CD8-positive, alpha-beta memory T cell (primary cell): Measurements from ENCODE around the gene CCDC92. TPM values are rescaled to one million over a fixed set of nuclear protein-coding genes. Genes with fewer than 3 reads are reported as not detected.

Source experiments
- CTCF ChIA-PET: fragments of 350-600 bp; sonication (Branson Sonifier 250); formaldehyde crosslinking; loops from one replicate; lab custom pipeline; 2021; ENCODE audit warnings: antibody characterized with exemption; lab: Charles Lee
- POLR2A ChIA-PET: fragments of 350-600 bp; sonication (Branson Sonifier 250); formaldehyde crosslinking; loops from one replicate; lab custom pipeline; 2021; ENCODE audit warnings: antibody characterized with exemption; lab: Charles Lee
- DNase-seq, 5 donors: peaks; one replicate each; pipeline versions ENCODE4 v3.0.0 to v3.0.0-alpha.2; 2020 to 2022; ENCODE audit warnings: mixed read lengths in 1 of 5
- H3K27ac ChIP-seq: one replicate; pipeline ENCODE4 v1.7.0; 2013; ENCODE audit warnings: low read depth, mild to moderate bottlenecking, low read length, moderate library complexity
- H3K27me3 ChIP-seq: 2 replicates; pipeline ENCODE4 v1.7.0; 2013; ENCODE audit warnings: low read length, mild to moderate bottlenecking; ENCODE audit not compliant: insufficient read depth, poor library complexity, severe bottlenecking
- H3K36me3 ChIP-seq: 2 replicates; pipeline ENCODE4 v1.7.0; 2013; ENCODE audit warnings: mild to moderate bottlenecking, low read length, moderate library complexity; ENCODE audit not compliant: insufficient read depth
- H3K4me1 ChIP-seq: 2 replicates; pipeline ENCODE4 v1.7.0; 2013; ENCODE audit warnings: mild to moderate bottlenecking, low read length, moderate library complexity; ENCODE audit not compliant: insufficient read depth
- H3K4me3 ChIP-seq: 2 replicates; pipeline ENCODE4 v1.7.0; 2013; ENCODE audit warnings: mild to moderate bottlenecking, low read length
- H3K9me3 ChIP-seq: 2 replicates; pipeline ENCODE4 v1.7.0; 2013; ENCODE audit warnings: mild to moderate bottlenecking, low read length
- H3K27ac Mint-ChIP-seq, 8 donors: one replicate each; pipeline ENCODE4 v1.8.0; 2020 to 2021; ENCODE audit warnings: mixed read lengths in 8 of 8, mild to moderate bottlenecking in 6 of 8, inconsistent platforms in 3 of 8, moderate library complexity in 3 of 8
- H3K27me3 Mint-ChIP-seq, 2 donors: one replicate each; pipeline ENCODE4 v1.8.0; 2020 to 2021; ENCODE audit warnings: mixed read lengths in 2 of 2, mild to moderate bottlenecking in 1 of 2, moderate library complexity in 1 of 2
- H3K36me3 Mint-ChIP-seq, 3 donors: one replicate each; pipeline ENCODE4 v1.8.0; 2020 to 2021; ENCODE audit warnings: mixed read lengths in 3 of 3, inconsistent platforms in 1 of 3, mild to moderate bottlenecking in 1 of 3
- H3K4me1 Mint-ChIP-seq, 3 donors: one replicate each; pipeline ENCODE4 v1.8.0; 2020 to 2021; ENCODE audit warnings: mixed read lengths in 3 of 3, inconsistent platforms in 1 of 3, mild to moderate bottlenecking in 1 of 3
- H3K4me3 Mint-ChIP-seq, 7 donors: one replicate each; pipeline ENCODE4 v1.8.0; 2020 to 2021; ENCODE audit warnings: mixed read lengths in 7 of 7, mild to moderate bottlenecking in 6 of 7, moderate library complexity in 4 of 7, inconsistent platforms in 2 of 7
- H3K9me3 Mint-ChIP-seq, 5 donors: one replicate each; pipeline ENCODE4 v1.8.0; 2020 to 2022; ENCODE audit warnings: mixed read lengths in 5 of 5, mild to moderate bottlenecking in 3 of 5, moderate library complexity in 2 of 5, inconsistent platforms in 1 of 5
- polyA plus RNA-seq: library from polyadenylated mRNA; unstranded; fragments of 300-500 nt; fragmentation: Illumina TruSeq; gene quantifications from one replicate; pipeline ENCODE4 v1.2.3, GENCODE V29; 2021
- total RNA-seq, 2 experiments: library from RNA; stranded (reverse); gene quantifications; one replicate each; pipeline ENCODE4 v1.2.3, GENCODE V29; 2021

CCDC92 gene
- total and polyA plus RNA-seq, 3 experiments from 2014 or later: 10.2 to 48.9 (median 12.9) TPM

DNA sequence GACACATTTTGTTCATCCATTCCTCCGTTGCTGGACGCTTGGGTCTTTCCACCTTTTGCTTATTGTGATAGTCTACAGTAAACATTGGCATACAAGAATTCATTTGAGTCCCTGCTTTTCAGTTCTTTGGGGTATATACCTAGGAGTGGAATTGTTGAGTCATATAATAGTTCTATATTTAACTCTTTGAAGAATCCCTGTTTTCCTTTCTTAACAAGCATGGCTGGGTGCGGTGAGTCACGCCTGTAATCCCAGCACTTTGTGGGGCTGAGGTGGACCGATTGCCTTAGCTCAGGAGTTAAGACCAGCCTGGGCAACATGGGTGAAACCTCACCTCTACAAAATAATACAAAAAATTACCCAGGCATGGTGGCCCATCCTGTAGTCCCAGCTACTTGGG is 75.4 kb downstream of the CCDC92 start:
- Mint-ChIP-seq H3K9me3 (no peaks in the 10 kb centered on the region), H3K36me3 (no peaks in the 10 kb centered on the region)

DNA sequence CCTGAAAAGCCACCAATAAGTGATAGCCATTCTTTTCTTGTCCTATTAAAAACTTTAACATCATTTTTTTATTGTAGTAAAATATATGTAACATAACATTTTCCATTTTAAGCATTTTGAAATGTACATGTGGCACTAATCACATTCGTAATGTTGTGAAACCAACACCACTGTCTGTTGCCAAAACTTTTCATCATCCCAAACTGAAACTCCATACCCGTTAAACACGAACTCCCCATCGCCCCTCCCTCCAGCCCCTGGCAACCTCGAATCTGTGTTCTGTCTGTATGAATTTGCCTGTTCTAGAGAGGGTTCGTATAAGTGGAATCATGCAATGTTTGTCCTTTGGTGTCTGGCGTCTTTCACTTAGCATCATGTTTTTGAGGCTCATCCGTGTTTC is 75.9 kb downstream of the CCDC92 start:
- ChIA-PET CTCF (no interaction called here), POLR2A (no interaction called here)
- H3K27me3 ChIP-seq: no peaks in the 10 kb centered on the region
- no peaks in the 10 kb centered on the region for H3K4me1 ChIP-seq
- no peaks in the 10 kb centered on the region for H3K9me3 ChIP-seq
- DNase-seq: no peak
- Mint-ChIP-seq H3K9me3 (no peaks in the 10 kb centered on the region), H3K4me3 (no peak overlapping the region), H3K27me3 (peaks cover 6 to 31% of the 10 kb centered on the region in 2 donors), H3K4me1 (no peaks in the 10 kb centered on the region), H3K27ac (no peak overlapping the region), H3K36me3 (no peaks in the 10 kb centered on the region)
- H3K27ac ChIP-seq: no peak overlapping the region
- no peaks in the 10 kb centered on the region for H3K36me3 ChIP-seq
- no peak overlapping the region for H3K4me3 ChIP-seq

More for the DNA sequence above, 75.4 kb downstream of the CCDC92 start:
- ChIA-PET POLR2A (no interaction called here), CTCF (interaction anchor here (1.0 kb wide), 1 partner anchor 85 kb away, joined by 3 read pairs; no protein-coding TSS in a partner anchor)
- Histone ChIP-seq H3K36me3 (no peaks in the 10 kb centered on the region), H3K4me3 (no peak overlapping the region), H3K27ac (no peak overlapping the region), H3K9me3 (no peaks in the 10 kb centered on the region), H3K4me1 (no peaks in the 10 kb centered on the region), H3K27me3 (no peaks in the 10 kb centered on the region)
- no peak overlapping the region for H3K27ac Mint-ChIP-seq
- no peak overlapping the region for H3K4me3 Mint-ChIP-seq
- no peaks in the 10 kb centered on the region for H3K4me1 Mint-ChIP-seq
- no peak for DNase-seq
- peaks cover 6 to 30% of the 10 kb centered on the region in 2 donors for H3K27me3 Mint-ChIP-seq

DNA sequence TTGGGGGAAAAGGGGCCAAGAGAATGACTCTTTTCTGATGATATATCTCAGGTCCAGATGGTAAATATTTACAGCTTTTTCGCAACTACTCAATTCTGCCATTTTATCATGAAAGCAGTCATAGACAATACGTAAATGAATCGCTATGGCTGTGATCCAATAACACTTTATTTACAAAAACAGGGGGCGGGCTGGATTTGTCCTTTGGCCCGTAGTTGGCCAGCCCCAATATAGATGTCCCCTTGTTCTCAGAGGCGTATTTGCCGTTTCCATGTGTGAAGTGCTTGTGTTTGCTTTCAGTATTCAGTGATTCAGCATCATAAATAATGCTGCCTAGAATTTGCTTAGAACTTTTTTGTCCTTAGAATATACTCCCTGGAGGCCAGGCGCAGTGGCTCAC is 77.2 kb downstream of the CCDC92 start:
- no peak overlapping the region for H3K27ac ChIP-seq
- Mint-ChIP-seq H3K4me3 (no peak overlapping the region), H3K9me3 (no peaks in the 10 kb centered on the region), H3K27me3 (peaks cover 8 to 35% of the 10 kb centered on the region in 2 donors), H3K36me3 (no peaks in the 10 kb centered on the region), H3K4me1 (no peaks in the 10 kb centered on the region), H3K27ac (no peak overlapping the region)
- no peaks in the 10 kb centered on the region for H3K4me1 ChIP-seq
- no peak for DNase-seq
- no peaks in the 10 kb centered on the region for H3K36me3 ChIP-seq
- CTCF ChIA-PET: interaction anchor here (0.9 to 1.8 kb wide), 2 partner anchors 10 to 89 kb away, joined by 4 read pairs; no protein-coding TSS in a partner anchor
- H3K4me3 ChIP-seq: no peak overlapping the region
- H3K27me3 ChIP-seq: no peaks in the 10 kb centered on the region
- POLR2A ChIA-PET: no interaction called here
- no peaks in the 10 kb centered on the region for H3K9me3 ChIP-seq

DNA sequence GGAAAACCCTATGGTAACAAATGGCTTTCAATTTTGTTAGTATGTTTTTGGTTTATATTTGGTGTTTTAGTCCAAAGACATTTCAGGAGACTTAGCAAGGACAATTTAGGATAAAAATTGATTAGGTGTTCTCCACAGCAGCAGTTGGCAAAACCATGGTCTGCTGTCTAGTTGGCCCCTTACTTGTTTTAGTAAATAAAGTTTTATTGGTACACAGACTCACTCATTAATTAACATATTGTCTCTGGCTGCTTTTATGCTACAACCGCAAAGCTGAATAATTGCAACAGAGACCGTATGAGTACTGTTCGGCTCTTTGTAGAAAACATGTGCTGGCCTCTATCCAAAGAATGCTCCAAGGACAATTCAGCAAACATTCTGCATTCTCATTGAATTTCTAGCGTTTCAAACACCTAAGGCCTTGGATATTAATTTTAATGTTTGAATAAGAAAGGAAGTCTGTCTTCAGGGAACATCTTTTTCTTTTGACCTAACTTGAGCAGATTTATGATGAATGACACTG is 77.7 kb downstream of the CCDC92 start:
- H3K27ac Mint-ChIP-seq: no peak overlapping the region
- Histone ChIP-seq H3K4me1 (no peaks in the 10 kb centered on the region), H3K27me3 (no peaks in the 10 kb centered on the region), H3K9me3 (no peaks in the 10 kb centered on the region), H3K27ac (no peak overlapping the region), H3K36me3 (no peaks in the 10 kb centered on the region), H3K4me3 (no peak overlapping the region)
- H3K4me1 Mint-ChIP-seq: no peaks in the 10 kb centered on the region
- no peak for DNase-seq
- no peaks in the 10 kb centered on the region for H3K9me3 Mint-ChIP-seq
- ChIA-PET CTCF (interaction anchor here (0.9 to 1.8 kb wide), 2 partner anchors 10 to 89 kb away, joined by 4 read pairs; no protein-coding TSS in a partner anchor), POLR2A (no interaction called here)
- peaks cover 8 to 34% of the 10 kb centered on the region in 2 donors for H3K27me3 Mint-ChIP-seq
- H3K4me3 Mint-ChIP-seq: no peak overlapping the region
- H3K36me3 Mint-ChIP-seq: no peaks in the 10 kb centered on the region

DNA sequence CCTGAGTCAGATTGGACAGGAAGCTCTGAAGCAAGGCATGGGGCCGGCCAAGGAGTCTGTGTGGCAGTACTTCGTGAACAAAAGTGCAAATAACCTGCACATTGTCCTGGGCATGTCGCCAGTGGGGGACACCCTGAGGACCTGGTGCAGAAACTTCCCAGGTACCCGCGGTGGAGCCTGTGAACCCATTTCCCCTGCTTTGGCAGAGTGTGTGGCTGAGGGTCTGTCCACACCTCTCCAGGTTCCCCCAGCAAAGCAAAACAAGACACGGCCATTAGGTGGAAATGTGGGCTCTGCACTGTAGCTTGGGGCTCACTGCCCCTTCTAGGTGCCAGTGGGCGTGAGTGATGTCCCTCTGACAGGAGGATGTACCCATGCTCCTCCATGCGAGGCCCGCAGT is 79.4 kb downstream of the CCDC92 start:
- H3K9me3 Mint-ChIP-seq: no peaks in the 10 kb centered on the region
- H3K27me3 Mint-ChIP-seq: peaks cover 7 to 31% of the 10 kb centered on the region in 2 donors
- no peak overlapping the region for H3K27ac Mint-ChIP-seq
- Histone ChIP-seq H3K27ac (no peak overlapping the region), H3K4me1 (no peaks in the 10 kb centered on the region), H3K9me3 (no peaks in the 10 kb centered on the region), H3K4me3 (no peak overlapping the region), H3K27me3 (no peaks in the 10 kb centered on the region), H3K36me3 (no peaks in the 10 kb centered on the region)
- H3K36me3 Mint-ChIP-seq: no peaks in the 10 kb centered on the region
- no peaks in the 10 kb centered on the region for H3K4me1 Mint-ChIP-seq
- DNase-seq: no peak
- ChIA-PET CTCF (no interaction called here), POLR2A (no interaction called here)
- no peak overlapping the region for H3K4me3 Mint-ChIP-seq

DNA sequence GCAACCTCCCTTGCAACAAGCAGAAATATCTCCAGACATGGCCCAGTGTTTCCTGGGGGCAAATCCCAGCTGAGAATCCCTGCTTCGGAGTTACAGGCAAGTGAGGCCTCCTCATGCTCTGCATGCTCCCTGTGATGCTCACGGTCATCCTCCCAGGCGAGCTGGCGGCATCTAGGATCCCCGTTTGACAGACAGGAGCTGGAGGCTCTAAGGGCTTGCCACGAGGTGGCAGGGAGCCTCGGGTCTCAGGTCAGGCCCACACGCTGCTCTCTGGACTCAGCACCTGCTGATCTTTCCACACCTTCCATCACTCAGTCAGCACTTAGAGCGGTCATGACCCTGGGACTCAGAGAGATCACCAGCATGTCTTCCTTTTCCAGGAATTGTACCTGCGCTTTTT is 79.8 kb downstream of the CCDC92 start:
- Mint-ChIP-seq H3K9me3 (no peaks in the 10 kb centered on the region), H3K27me3 (peaks cover 7 to 31% of the 10 kb centered on the region in 2 donors), H3K27ac (no peak overlapping the region), H3K4me1 (no peaks in the 10 kb centered on the region), H3K4me3 (no peak overlapping the region), H3K36me3 (no peaks in the 10 kb centered on the region)
- Histone ChIP-seq H3K4me1 (no peaks in the 10 kb centered on the region), H3K27ac (no peak overlapping the region), H3K4me3 (no peak overlapping the region), H3K36me3 (no peaks in the 10 kb centered on the region), H3K27me3 (no peaks in the 10 kb centered on the region), H3K9me3 (no peaks in the 10 kb centered on the region)
- CTCF ChIA-PET: no interaction called here
- no peak for DNase-seq
- POLR2A ChIA-PET: no interaction called here

DNA sequence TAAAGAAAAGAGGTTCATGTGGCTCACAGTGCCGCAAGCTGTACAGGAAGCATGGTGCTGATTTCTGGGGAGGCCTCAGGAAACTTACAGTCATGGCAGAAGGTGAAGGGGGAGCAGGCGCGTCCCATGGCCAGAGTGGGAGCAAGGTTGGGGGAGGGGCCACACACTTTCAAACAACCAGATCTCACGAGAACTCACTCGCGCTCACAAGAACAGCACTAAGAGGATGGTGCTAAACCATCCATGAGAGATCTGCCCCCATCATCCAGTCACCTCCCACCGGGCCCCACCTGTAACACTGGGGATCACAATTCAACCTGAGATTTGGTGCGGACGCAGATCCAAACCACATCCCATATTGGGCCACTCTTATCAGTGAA is 80.5 kb downstream of the CCDC92 start:
- Histone ChIP-seq H3K4me3 (no peak overlapping the region), H3K4me1 (no peaks in the 10 kb centered on the region), H3K27ac (no peak overlapping the region), H3K27me3 (no peaks in the 10 kb centered on the region), H3K9me3 (no peaks in the 10 kb centered on the region), H3K36me3 (no peaks in the 10 kb centered on the region)
- Mint-ChIP-seq H3K4me3 (no peak overlapping the region), H3K9me3 (no peaks in the 10 kb centered on the region), H3K27me3 (peaks cover 7 to 28% of the 10 kb centered on the region in 2 donors), H3K36me3 (no peaks in the 10 kb centered on the region), H3K4me1 (no peaks in the 10 kb centered on the region), H3K27ac (no peak overlapping the region)
- POLR2A ChIA-PET: no interaction called here
- CTCF ChIA-PET: no interaction called here
- DNase-seq: no peak

DNA sequence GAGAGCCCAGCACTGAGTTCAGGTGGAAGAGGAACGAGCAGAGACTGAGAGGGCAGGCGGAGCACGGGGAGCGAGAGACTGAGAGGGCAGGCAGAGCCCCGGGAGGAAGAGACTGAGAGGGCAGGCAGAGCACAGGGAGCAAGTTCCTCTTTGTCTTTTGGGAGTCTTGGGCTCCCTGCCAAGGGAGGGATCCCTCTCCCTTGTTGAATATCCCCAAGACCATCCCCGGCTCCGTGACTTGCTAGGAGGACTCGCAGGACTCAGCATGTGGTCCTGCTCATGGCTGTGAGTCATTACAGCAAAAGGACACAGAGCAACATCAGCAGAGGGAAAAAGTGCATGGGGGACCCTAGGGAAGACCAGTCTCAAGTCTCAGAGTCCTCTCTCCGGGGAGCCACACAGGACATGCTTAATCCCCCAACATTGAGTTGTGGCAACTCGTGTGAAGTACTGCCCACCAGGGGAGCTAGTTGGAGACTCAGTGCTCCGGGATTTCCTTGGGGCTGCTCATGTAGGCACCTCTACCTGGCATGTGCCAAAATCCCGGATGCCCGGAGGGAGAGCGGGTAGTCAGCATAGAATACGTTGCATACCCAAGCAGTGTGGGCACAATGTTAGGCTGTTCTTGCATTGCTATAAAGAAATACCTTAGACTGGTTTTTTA is 81.0 kb downstream of the CCDC92 start:
- no peaks in the 10 kb centered on the region for H3K9me3 Mint-ChIP-seq
- H3K27ac ChIP-seq: no peak overlapping the region
- H3K4me3 ChIP-seq: no peak overlapping the region
- H3K27me3 ChIP-seq: no peaks in the 10 kb centered on the region
- no peaks in the 10 kb centered on the region for H3K4me1 ChIP-seq
- H3K9me3 ChIP-seq: no peaks in the 10 kb centered on the region
- H3K27ac Mint-ChIP-seq: no peak overlapping the region
- ChIA-PET POLR2A (no interaction called here), CTCF (no interaction called here)
- DNase-seq: no peak
- H3K4me3 Mint-ChIP-seq: no peak overlapping the region
- H3K27me3 Mint-ChIP-seq: peaks cover 7 to 28% of the 10 kb centered on the region in 2 donors
- no peaks in the 10 kb centered on the region for H3K36me3 Mint-ChIP-seq
- H3K36me3 ChIP-seq: no peaks in the 10 kb centered on the region
- no peaks in the 10 kb centered on the region for H3K4me1 Mint-ChIP-seq
